ENCODE measurements around the gene DGKG.

- no peak for TF ChIP-seq CTCF (IDR thresholded peaks at IDR 0.05)
- no peak for TF ChIP-seq EZH2 (IDR thresholded peaks at IDR 0.05; ENCODE audit: borderline replicate concordance, insufficient read depth, low read depth, low read length, poor library complexity, severe bottlenecking)
Observed at GRCh38 chr3:186115239-186115996, 246.6 kb downstream of the DGKG start.

Measured in B cell (primary cell).